Right forelimb (tissue), 1 donor: ENCODE results near the gene ADGRG6.
A peak's percentile ranks its signal among the peaks of the same experiment; 100 is the strongest.

Experiments used
- DNase-seq: peaks from one replicate; pipeline ENCODE4 v3.0.0-alpha.2; 2018

ADGRG6 gene

DNA sequence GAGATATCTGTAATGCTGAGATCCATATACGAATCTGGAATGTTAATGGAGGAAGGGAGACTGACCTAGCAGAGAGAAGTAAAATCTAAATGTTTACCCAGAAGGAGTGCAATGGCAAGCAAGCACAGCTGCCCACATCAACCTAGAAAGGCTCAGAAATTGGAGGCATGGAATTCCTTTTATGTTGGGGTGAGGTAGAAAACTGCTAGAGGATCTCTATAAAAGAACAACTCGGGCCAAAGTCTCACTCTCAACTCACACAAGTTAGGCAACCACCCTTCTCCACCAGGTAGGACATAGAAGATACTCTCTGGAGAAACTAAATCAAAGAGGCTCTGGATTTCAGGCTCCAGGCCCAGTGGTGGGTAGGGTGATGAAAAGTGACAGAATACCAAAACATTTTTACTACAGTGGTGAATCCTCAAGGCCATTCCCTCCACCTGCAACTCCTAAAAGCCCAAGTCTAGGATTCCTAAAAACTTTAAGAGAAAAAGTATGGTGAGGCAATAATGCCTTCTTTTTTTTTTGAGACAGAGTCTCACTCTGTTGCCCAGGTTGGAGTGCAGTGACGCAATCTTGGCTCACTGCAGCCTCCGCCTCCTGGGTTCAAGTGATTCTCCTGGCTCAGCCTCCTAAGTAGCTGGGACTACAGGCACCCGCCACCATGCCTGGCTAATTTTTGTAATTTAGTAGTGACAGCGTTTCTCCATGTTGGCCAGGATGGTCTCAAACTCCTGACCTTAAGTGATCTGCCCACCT lies 9.5 kb upstream of the ADGRG6 start:
- DNase-seq = no peak

DNA sequence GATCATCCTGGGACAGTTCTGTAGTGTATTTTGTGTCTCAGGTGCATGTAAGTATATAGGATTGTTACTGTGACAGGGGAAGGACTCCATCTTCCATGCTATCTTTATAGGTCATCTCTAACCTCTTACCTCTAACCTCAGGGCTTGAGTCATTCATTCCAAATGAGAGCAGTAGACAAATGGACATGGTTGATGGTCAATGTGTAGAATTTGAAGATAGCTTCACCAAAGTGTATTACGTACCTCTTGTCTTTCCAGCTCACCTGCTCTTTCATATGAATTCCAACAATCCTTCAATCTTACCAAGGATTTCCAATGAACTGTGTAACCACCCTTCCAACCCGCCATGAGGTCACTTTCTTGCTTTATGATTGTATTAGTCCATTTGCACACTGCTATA lies 8.7 kb upstream of the ADGRG6 start:
- DNase-seq = no peak

GRCh38 chr6:142294679-142295078 lies 7.1 kb upstream of the ADGRG6 start:
- no peak for DNase-seq

GRCh38 chr6:142296975-142297604 lies 4.7 kb upstream of the ADGRG6 start:
- no peak for DNase-seq

- DNase-seq = no peak
Observed at GRCh38 chr6:142297605-142297995, 4.2 kb upstream of the ADGRG6 start.

- no peak for DNase-seq
Observed at GRCh38 chr6:142297996-142298753, 3.6 kb upstream of the ADGRG6 start.

DNA sequence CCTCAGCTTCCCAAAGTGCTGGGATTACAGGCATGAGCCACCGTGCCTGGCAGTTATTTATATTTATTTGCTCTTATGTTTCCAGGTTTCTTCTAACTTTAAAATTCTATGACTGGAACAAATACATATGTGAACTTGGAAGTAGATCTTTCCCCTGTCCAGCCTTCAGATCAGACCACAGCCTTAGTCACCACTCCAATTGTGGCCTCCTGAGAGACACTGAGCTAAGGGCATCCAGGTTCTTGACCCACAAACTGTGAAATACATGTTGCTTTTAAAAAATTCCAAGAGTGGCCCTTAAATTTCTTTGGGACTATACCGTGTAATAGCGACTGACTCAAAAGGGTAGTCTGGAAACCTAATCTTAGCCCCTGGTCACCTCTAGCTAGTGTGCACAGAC lies 1.5 kb upstream of the ADGRG6 start:
- no peak for DNase-seq

DNA sequence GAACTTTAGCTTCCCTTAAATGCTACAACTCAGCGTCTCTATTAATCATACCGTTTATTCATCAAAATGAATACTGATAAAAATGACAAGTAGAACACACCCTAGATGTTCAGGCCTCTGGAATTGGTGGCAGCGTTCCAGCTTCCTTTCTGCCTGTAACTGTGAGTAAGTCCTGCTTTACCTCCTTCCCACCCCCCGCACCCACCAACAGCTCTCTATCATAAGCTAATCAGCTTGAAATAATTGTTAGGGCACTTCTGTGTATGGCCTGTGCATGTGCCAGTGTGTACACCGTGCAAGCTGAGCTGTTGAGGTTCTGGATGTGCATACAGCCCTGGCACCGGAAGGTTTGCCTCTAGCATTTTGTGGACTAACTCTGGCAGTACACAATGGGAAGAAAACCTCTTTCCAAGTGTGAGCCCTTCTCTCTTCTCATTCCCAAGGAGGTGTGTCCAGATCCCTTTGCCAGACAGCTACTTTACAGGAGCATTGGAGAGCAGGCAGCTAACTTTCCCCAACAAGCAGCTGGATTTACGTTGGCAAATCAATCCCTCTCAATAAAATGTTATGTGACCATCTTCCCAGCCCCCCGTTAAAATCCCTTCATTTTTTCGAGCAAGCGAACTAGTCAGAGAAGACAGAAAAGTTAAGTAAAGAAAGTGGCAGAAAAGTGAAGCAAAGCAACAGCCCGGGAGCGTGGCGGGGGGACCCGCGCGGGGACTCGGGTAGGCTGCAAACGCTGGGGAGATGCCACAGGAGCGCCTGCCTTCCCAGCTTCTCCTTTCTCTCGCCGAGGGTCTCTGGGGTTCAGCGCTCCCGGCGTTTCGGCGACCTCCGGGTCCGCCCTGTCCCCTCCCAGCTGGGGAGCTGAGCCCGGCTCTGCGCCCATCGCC lies 803 bp upstream of the ADGRG6 start:
- peak; percentile 64 for DNase-seq

DNA sequence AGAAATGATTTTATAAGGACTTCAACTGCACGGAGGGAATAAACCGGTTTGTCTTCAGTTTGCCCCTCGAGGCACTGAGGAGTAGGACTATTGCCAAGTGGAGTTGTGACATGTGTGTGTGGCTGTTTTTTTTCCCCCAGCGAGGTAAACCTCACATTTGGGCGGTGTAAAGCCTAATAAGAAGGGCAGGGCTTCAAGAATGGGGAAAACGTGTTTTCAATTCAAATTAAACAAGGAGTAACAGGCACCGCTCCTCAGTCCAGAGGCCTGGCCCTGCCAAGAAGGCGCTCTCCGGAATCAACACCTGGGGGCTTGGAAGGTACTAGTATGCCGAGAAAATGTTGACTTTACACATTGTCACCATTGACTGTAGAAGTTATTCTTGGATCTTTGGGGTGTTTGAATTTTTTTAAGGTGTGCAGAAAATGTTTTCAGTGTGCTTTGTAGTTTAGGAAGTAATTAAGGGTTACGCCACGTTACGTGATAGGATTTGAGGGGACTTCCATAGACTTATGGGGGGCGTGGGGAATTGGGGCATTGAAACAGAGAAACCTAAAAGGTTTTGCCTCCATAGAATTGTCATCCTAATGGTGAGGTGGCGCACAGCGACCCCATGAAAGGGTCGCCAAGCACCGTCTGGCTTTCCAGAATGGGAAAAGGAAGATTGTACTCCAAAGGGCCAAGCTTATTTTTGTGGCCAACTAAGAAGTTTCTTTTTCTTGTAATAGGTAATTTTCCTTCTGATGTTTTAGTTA lies 791 bp downstream of the ADGRG6 start:
- DNase-seq = no peak

DNA sequence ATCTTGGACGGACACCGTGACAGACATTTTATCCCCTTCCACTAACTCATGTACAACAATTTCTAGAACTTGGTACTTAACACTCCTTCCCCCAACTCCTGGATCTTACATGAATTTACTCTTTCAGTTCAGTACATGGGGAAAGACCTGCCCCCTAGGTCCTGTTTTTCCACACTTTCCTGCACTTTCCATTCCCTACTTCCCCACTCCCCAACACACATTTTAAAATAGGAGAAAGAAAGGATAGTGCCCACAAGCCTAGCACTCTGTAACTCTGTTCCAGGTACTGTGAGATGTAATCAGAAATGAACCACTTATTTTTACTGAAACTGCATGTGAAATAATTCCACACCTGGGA lies 1.3 kb downstream of the ADGRG6 start:
- DNase-seq = no peak

- no peak for DNase-seq
Observed at GRCh38 chr6:142304241-142304640, 2.4 kb downstream of the ADGRG6 start.

- no peak for DNase-seq
Observed at GRCh38 chr6:142306736-142307135, 4.9 kb downstream of the ADGRG6 start.

GRCh38 chr6:142307963-142308748 lies 6.3 kb downstream of the ADGRG6 start:
- no peak for DNase-seq

- DNase-seq = no peak
Observed at GRCh38 chr6:142309426-142309825, 7.6 kb downstream of the ADGRG6 start.

- no peak for DNase-seq
Observed at GRCh38 chr6:142313284-142313683, 11.5 kb downstream of the ADGRG6 start.

GRCh38 chr6:142316791-142317368 lies 15.1 kb downstream of the ADGRG6 start:
- DNase-seq = no peak

DNA sequence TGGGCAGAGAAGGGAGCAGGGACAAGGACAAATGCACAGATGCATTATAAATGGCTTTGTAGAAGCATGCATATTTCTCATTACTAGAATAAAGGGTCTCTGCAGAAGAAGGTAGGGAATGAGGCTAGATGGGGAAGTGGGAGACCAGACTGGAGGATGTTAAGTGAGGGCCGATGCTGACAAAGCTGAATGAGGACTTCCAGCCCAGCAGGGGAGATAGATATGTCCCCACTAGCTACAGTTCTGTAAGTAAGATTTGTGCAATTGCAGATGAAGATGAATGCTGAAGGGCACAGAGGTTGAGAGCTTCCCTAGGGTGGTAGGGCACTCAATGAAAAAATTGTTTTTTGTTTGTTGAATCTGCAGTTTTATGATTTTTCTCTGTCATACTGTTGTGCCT lies 16.9 kb downstream of the ADGRG6 start:
- DNase-seq = no peak

DNA sequence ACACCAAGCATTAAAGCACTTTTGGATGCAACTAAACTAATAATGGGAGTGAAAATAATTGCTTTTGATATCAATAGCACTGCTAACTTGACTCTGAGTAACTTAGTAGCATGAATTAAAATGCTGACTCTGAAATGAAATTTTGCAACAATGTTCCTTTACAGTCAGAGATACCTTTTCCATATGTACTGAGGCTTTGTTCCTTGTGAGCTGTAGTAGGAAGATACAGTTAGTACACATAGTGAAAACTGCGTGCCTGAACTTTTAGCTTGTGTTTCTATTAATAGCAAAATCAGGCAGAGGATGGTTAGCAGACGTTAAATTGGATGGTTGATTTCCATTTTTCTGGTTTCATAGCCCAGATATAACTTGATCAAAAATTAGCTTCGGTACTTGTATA lies 18.6 kb downstream of the ADGRG6 start:
- no peak for DNase-seq

DNA sequence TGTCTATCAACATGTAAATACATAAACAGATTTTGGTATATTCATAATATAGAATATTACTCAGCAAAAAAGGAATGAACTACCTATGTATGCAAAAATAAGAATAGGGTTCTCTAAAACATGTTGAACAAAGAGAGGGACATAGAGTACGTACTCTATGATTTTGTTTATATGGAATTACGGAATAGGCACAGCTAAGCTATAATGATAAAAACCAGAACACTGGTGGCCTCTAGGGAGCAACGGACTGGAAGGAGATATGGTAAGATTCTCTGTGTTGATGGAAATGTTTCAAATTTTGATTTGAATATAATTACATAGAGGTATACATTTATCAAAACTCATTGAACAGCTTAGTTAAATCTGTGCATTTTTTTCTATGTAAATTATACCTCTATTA lies 19.6 kb downstream of the ADGRG6 start:
- no peak for DNase-seq

DNA sequence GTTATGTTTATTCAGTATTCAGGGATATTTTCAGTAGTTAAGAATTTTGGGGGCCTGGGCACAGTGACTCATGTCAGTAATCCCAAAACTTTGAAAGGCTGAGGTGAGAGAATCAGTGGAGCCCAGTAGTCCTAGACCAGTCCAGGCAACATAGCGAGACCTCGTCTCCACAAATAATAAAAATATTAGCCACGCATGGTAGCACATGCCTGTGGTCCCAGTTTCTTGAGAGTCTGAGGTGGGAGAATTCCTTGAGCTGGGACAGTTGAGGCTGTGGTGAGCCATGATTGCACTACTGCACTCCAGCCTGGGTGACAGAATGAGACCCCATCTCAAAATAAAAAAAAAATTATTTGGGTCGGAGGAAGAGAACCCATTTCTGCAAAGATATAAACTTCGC lies 20.3 kb downstream of the ADGRG6 start:
- DNase-seq = no peak
